Parathyroid adenoma (tissue), 2 donors: ENCODE data around the gene SCNN1G.
A peak's percentile ranks its signal among the peaks of the same experiment; 100 is the strongest.

Experiments
- H2AFZ ChIP-seq: fragments of 300-600 bp; sonication (generic); one replicate; pipeline ENCODE4 v1.7.0; 2017; ENCODE audit warnings: antibody characterized with exemption, mild to moderate bottlenecking
- H3K27ac ChIP-seq: fragments of 300-600 bp; sonication (generic); one replicate; pipeline ENCODE4 v1.7.0; 2017
- H3K27me3 ChIP-seq: fragments of 300-600 bp; sonication (generic); one replicate; pipeline ENCODE4 v1.7.0; 2017; ENCODE audit warnings: low read length; ENCODE audit not compliant: control insufficient read depth, insufficient read depth
- H3K36me3 ChIP-seq: fragments of 300-600 bp; sonication (generic); one replicate; pipeline ENCODE4 v1.7.0; 2017; ENCODE audit warnings: low read length; ENCODE audit not compliant: control insufficient read depth, insufficient read depth
- H3K4me1 ChIP-seq: fragments of 300-600 bp; sonication (generic); one replicate; pipeline ENCODE4 v1.7.0; 2017; ENCODE audit warnings: control low read depth
- H3K4me2 ChIP-seq: fragments of 300-600 bp; sonication (generic); one replicate; pipeline ENCODE4 v1.7.0; 2017; ENCODE audit warnings: low read length
- H3K4me3 ChIP-seq: fragments of 300-600 bp; sonication (generic); one replicate; pipeline ENCODE4 v1.7.0; 2017; ENCODE audit warnings: low read depth, low read length
- H3K79me2 ChIP-seq: fragments of 300-600 bp; sonication (generic); one replicate; pipeline ENCODE4 v1.7.0; 2017; ENCODE audit warnings: control low read depth
- H3K9ac ChIP-seq: fragments of 300-600 bp; sonication (generic); one replicate; pipeline ENCODE4 v1.7.0; 2017; ENCODE audit warnings: mild to moderate bottlenecking
- H3K9me3 ChIP-seq: fragments of 300-600 bp; sonication (generic); one replicate; pipeline ENCODE4 v1.7.0; 2017; ENCODE audit warnings: low read length; ENCODE audit not compliant: control insufficient read depth
- CTCF ChIP-seq: fragments of 300-600 bp; sonication (generic); IDR thresholded peaks from one replicate; pipeline ENCODE4 v1.7.0; 2017; ENCODE audit warnings: antibody characterized with exemption, mild to moderate bottlenecking
- donor health status: primary hyperparathyroidism.

Gene SCNN1G

GRCh38 chr16:23181506-23181905, 1.0 kb upstream of the SCNN1G start:
- H3K9ac ChIP-seq: no peak overlapping the region

GRCh38 chr16:23182206-23182678, 303 bp upstream of the SCNN1G start:
- no peak overlapping the region for H3K9ac ChIP-seq
- no peaks in the 10 kb centered on the region for H3K36me3 ChIP-seq
- peak; percentile 98 for TF ChIP-seq CTCF
- peak overlapping the region; percentile 43 for H3K4me3 ChIP-seq
- no peaks in the 10 kb centered on the region for H3K79me2 ChIP-seq
- peaks cover 4% of the 10 kb centered on the region for H3K4me1 ChIP-seq
- H3K27ac ChIP-seq: no peak overlapping the region
- H3K4me2 ChIP-seq: peak overlapping the region; percentile 84
- H3K27me3 ChIP-seq: no peaks in the 10 kb centered on the region
- no peaks in the 10 kb centered on the region for H3K9me3 ChIP-seq
- peak overlapping the region; percentile 88 for H2AFZ ChIP-seq

More at GRCh38 chr16:23181506-23181905, 1.0 kb upstream of the SCNN1G start:
- H2AFZ ChIP-seq: no peak overlapping the region
- H3K4me3 ChIP-seq: no peak overlapping the region
- H3K4me1 ChIP-seq: peaks cover 4% of the 10 kb centered on the region
- H3K36me3 ChIP-seq: no peaks in the 10 kb centered on the region
- H3K27me3 ChIP-seq: no peaks in the 10 kb centered on the region
- no peak for TF ChIP-seq CTCF
- H3K9me3 ChIP-seq: no peaks in the 10 kb centered on the region
- H3K4me2 ChIP-seq: no peak overlapping the region
- H3K79me2 ChIP-seq: no peaks in the 10 kb centered on the region
- H3K27ac ChIP-seq: no peak overlapping the region

GRCh38 chr16:23183543-23183862, 958 bp downstream of the SCNN1G start:
- Histone ChIP-seq H3K79me2 (no peaks in the 10 kb centered on the region), H3K4me1 (peaks cover 4% of the 10 kb centered on the region), H3K4me2 (no peak overlapping the region), H3K9ac (no peak overlapping the region), H3K27me3 (no peaks in the 10 kb centered on the region), H3K36me3 (no peaks in the 10 kb centered on the region), H2AFZ (no peak overlapping the region), H3K9me3 (no peaks in the 10 kb centered on the region), H3K27ac (no peak overlapping the region), H3K4me3 (no peak overlapping the region)
- no peak for TF ChIP-seq CTCF

GRCh38 chr16:23185656-23186055, 3.1 kb downstream of the SCNN1G start:
- no peaks in the 10 kb centered on the region for H3K36me3 ChIP-seq
- no peaks in the 10 kb centered on the region for H3K79me2 ChIP-seq
- H3K27ac ChIP-seq: no peak overlapping the region
- no peaks in the 10 kb centered on the region for H3K27me3 ChIP-seq
- no peak overlapping the region for H2AFZ ChIP-seq
- no peak for TF ChIP-seq CTCF
- no peak overlapping the region for H3K4me2 ChIP-seq
- H3K9ac ChIP-seq: no peak overlapping the region
- no peak overlapping the region for H3K4me3 ChIP-seq
- no peaks in the 10 kb centered on the region for H3K9me3 ChIP-seq
- peaks cover 4% of the 10 kb centered on the region for H3K4me1 ChIP-seq

GRCh38 chr16:23186171-23186570, 3.6 kb downstream of the SCNN1G start:
- H3K27ac ChIP-seq: no peak overlapping the region
- TF ChIP-seq CTCF: no peak
- no peaks in the 10 kb centered on the region for H3K79me2 ChIP-seq
- H3K9me3 ChIP-seq: no peaks in the 10 kb centered on the region
- no peak overlapping the region for H3K9ac ChIP-seq
- H3K36me3 ChIP-seq: no peaks in the 10 kb centered on the region
- H3K4me2 ChIP-seq: no peak overlapping the region
- H3K27me3 ChIP-seq: no peaks in the 10 kb centered on the region
- no peak overlapping the region for H3K4me3 ChIP-seq
- peaks cover 4% of the 10 kb centered on the region for H3K4me1 ChIP-seq
- no peak overlapping the region for H2AFZ ChIP-seq
